Activated CD4-positive, alpha-beta memory T cell treated with anti-CD3 and anti-CD28 coated beads for 36 hours (primary cell): Measurements from ENCODE around the gene USP9X. TPM values are rescaled to one million over a fixed set of nuclear protein-coding genes. Genes with fewer than 3 reads are reported as not detected.
"Not testable (repeated sequence)": the region's sequence is repeated elsewhere in the genome, so short reads cannot be mapped to it uniquely, and the experiment has no call there.

Experiments used
- CTCF ChIA-PET: fragments of 350-600 bp; sonication (Branson Sonifier 250); formaldehyde crosslinking; loops from one replicate; lab custom pipeline; 2021; ENCODE audit warnings: antibody characterized with exemption, inconsistent platforms; lab: Charles Lee
- POLR2A ChIA-PET: fragments of 350-600 bp; sonication (Branson Sonifier 250); formaldehyde crosslinking; loops from one replicate; lab custom pipeline; 2021; ENCODE audit warnings: antibody characterized with exemption; lab: Charles Lee
- DNase-seq: peaks from one replicate; pipeline ENCODE4 v3.0.0-alpha.2; 2020
- H3K27ac Mint-ChIP-seq: one replicate; pipeline ENCODE4 v1.8.0; 2021; ENCODE audit warnings: mixed read lengths
- H3K27me3 Mint-ChIP-seq: one replicate; pipeline ENCODE4 v1.8.0; 2021; ENCODE audit warnings: mixed read lengths
- H3K36me3 Mint-ChIP-seq: one replicate; pipeline ENCODE4 v1.8.0; 2021; ENCODE audit warnings: mixed read lengths
- H3K4me1 Mint-ChIP-seq: one replicate; pipeline ENCODE4 v1.8.0; 2021; ENCODE audit warnings: low read depth, mixed read lengths
- H3K4me3 Mint-ChIP-seq: one replicate; pipeline ENCODE4 v1.8.0; 2021; ENCODE audit warnings: mild to moderate bottlenecking, mixed read lengths
- H3K9me3 Mint-ChIP-seq: one replicate; pipeline ENCODE4 v1.8.0; 2021; ENCODE audit warnings: mixed read lengths
- intact Hi-C: fragments of 100-400 bp; cut with micrococcal nuclease; formaldehyde crosslinking; loops from one replicate; pipeline ENCODE4 v1.15.1; 2023
- total RNA-seq, 2 experiments: library from RNA; stranded (reverse); gene quantifications; one replicate each; pipeline ENCODE4 v1.2.3, GENCODE V29; 2021

The USP9X gene
- total RNA-seq, 2 experiments from 2014 or later, result 55.8 to 57.5 TPM

DNA sequence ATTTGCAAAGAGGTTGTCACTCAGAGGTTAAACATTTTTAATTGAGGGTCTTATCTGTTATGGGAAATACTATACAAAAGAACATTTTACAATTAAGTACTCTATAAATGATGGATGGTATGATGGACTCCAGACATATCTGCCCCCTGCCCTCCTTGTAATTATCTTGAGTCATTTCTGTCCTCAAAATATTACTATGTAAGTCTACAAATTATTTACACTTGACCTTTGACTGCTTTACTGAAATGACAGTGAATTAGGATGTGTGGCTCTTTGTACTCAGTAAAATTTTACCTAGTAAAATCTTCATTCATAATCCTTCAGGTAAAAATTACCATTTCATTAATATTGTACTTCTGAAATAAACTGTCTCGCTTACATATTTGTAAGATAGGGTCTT is 46.5 kb downstream of the USP9X start:
- intact Hi-C loops, result no loop called here
- H3K27ac Mint-ChIP-seq, result no peak overlapping the region
- H3K9me3 Mint-ChIP-seq, result no peaks in the 10 kb centered on the region
- POLR2A ChIA-PET, result no interaction called here
- peaks cover 16% of the 10 kb centered on the region for H3K4me1 Mint-ChIP-seq
- DNase-seq, result no peak
- H3K27me3 Mint-ChIP-seq, result no peaks in the 10 kb centered on the region
- H3K4me3 Mint-ChIP-seq, result no peak overlapping the region
- CTCF ChIA-PET, result no interaction called here
- H3K36me3 Mint-ChIP-seq, result peaks cover 15% of the 10 kb centered on the region

DNA sequence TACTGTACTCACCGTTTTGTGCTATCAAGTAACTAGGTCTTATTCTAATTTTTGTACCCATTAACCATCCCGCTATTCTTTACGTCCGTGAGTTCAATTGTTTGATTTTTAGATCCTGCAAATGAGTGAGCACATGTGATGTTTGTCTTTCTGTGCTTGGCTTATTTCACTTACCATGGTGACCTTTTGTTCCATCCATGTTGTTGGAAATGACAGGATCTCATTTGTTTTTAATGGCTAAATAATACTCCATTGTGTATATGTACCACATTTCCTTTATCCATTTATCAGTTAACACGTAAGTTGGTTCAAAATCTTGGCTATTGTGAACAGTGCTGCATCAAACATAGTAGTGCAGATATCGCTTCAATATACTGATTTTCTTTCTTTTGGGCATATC is 48.3 kb downstream of the USP9X start:
- H3K9me3 Mint-ChIP-seq, result no peaks in the 10 kb centered on the region

DNA sequence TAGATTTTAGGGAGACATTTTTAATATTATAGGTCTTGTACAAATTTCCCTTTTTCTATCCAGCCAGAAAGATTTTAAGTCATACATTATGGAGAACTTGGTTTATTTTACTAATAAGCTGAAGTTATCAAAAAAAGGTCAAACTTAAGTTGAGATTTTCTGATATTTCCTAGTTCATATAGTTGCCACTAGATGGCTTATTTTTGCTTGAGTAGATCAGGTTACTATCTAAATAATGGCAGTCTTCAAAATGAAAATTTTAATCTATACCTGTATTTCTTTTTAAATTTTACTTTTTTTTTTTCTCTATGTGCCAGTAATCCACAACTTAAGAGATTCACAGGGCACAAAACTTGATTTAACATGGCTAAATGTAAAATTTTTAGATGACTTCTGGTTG is 52.3 kb downstream of the USP9X start:
- Mint-ChIP-seq H3K27me3 (no peaks in the 10 kb centered on the region), H3K27ac (no peak overlapping the region), H3K4me3 (no peak overlapping the region), H3K4me1 (no peaks in the 10 kb centered on the region), H3K36me3 (peaks cover 11% of the 10 kb centered on the region), H3K9me3 (no peaks in the 10 kb centered on the region)
- intact Hi-C loops, result no loop called here
- ChIA-PET POLR2A (no interaction called here), CTCF (interaction anchor here (0.6 to 1.4 kb wide), 3 partner anchors 260 to 451 kb away, joined by 3 read pairs; no protein-coding TSS in a partner anchor)
- DNase-seq, result no peak

More for the DNA sequence above, 48.3 kb downstream of the USP9X start:
- POLR2A ChIA-PET, result no interaction called here
- peaks cover 17% of the 10 kb centered on the region for H3K36me3 Mint-ChIP-seq
- CTCF ChIA-PET, result no interaction called here
- no peak overlapping the region for H3K27ac Mint-ChIP-seq
- no peak overlapping the region for H3K4me3 Mint-ChIP-seq
- H3K27me3 Mint-ChIP-seq, result no peaks in the 10 kb centered on the region
- no peak for DNase-seq
- intact Hi-C loops, result no loop called here
- peaks cover 5% of the 10 kb centered on the region for H3K4me1 Mint-ChIP-seq

DNA sequence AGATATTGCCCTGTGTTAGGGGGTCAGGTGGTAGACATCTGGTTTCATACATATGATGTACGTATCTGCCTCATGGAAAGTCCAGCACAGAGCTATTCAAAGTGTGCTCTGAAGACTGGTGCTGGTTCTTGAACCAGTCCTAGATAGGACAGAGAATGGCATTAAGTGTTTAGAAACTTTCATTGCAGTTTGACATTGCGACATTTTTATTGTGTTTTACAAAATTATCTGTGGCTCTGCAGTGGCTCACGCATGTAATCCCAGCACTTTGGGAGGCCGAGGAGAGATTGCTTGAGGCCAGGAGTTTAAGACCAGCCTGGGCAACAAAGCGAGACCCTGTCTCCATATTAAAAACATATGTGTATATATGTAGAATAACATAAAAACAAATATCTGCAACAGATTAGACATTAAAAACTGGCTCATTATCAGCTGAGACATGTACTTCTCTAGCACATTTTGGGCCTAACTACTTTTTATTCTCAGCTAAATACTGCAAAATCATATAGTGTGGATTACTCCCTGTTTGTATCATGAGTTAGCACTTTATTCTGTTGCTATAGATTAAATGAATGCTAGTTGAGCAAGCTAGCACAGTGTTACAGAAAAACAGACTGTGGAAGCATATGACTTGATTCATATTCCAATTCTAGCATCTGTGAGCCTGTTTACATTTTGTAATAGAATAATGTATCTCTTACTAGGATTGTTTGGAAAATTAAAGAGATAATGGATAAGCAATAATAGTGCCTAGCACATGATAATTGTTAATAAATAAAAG is 57.1 kb downstream of the USP9X start:
- DNase-seq, result no peak
- no peak overlapping the region for H3K27ac Mint-ChIP-seq
- H3K9me3 Mint-ChIP-seq, result no peaks in the 10 kb centered on the region
- no peak overlapping the region for H3K4me3 Mint-ChIP-seq
- intact Hi-C loops, result no loop called here
- no peaks in the 10 kb centered on the region for H3K27me3 Mint-ChIP-seq
- ChIA-PET CTCF (interaction anchor here (1.7 kb wide), 1 partner anchor 37 kb away, joined by 5 read pairs; no protein-coding TSS in a partner anchor), POLR2A (no interaction called here)
- H3K4me1 Mint-ChIP-seq, result peaks cover 16% of the 10 kb centered on the region
- H3K36me3 Mint-ChIP-seq, result peaks cover 3% of the 10 kb centered on the region

DNA sequence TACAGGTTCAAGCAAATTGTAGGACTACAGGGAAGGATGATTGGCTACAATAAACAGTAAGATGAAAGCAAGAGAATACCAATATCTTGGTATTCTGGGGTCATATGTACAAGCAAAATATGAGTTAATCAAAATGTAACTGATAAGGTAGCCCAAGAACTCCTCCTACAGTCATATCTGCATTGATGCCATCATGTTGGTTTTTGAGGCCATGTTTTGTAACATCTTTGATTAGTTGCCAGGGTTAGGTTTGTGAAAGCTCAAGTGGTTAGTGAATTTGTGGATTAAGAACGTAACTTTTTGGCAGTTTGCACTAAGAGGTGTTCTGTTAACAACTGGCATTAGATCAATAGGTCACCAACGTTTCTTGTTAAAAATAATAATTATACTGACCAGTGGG is 59.6 kb downstream of the USP9X start:
- CTCF ChIA-PET, result interaction anchor here (0.9 kb wide), 1 partner anchor 350 kb away, joined by 4 read pairs; no protein-coding TSS in a partner anchor
- no peaks in the 10 kb centered on the region for H3K27me3 Mint-ChIP-seq
- no peak overlapping the region for H3K4me3 Mint-ChIP-seq
- peaks cover 16% of the 10 kb centered on the region for H3K4me1 Mint-ChIP-seq
- no peak overlapping the region for H3K27ac Mint-ChIP-seq
- no peaks in the 10 kb centered on the region for H3K9me3 Mint-ChIP-seq
- POLR2A ChIA-PET, result no interaction called here
- peaks cover 12% of the 10 kb centered on the region for H3K36me3 Mint-ChIP-seq
- intact Hi-C loops, result no loop called here
- no peak for DNase-seq

DNA sequence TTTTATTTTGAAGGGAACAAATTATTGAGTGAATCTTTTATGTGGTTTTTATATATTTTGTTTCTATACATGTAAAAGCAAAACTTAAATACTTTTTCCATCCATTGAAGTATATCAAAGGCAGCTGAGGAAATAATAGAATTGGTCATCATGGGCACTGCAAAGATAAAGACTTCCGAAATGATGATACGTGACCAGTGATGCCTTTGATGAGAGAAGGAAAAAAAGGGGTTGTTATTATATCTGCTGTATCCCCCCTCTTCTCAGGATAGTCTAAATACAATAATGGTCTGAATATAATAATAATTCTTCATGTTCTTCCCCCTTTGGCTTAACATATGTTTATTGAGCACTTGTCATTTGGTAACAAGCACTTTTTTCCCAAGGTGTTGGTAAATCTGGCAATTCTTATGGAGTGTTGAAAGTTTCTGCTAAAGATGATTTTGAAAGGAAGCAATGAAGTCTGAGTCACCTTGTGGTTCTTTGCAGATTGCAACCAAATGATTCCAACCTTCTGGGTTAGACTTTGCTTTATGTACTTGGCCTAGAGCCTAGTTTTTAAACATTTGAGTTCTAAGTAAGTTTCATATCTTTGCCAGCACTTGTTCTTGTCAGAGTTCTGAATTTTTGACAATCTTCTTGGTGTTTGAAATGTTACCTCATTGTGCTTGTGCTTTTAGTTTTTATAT is 60.8 kb downstream of the USP9X start:
- peaks cover 16% of the 10 kb centered on the region for H3K4me1 Mint-ChIP-seq
- CTCF ChIA-PET, result interaction anchor here (0.9 kb wide), 1 partner anchor 352 kb away, joined by 4 read pairs; no protein-coding TSS in a partner anchor

DNA sequence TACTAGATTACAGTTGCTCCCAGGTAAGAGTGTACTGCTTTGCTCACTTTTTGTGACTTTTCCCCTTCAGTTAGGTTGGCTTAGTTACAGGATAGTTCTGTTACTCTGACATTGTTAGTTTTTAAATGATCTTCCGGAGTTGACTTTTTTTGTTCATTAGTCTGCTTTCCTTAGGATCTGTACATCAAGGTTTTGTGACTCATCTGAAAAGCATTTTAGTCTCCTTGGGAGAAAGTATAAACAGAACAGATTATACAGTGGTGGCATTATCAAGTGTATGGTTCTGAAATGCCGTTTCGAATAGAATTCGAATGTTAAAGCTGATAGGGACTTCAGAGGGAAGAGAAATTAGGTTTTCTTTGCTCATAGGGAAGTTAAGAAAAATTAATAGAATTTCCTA is 63.3 kb downstream of the USP9X start:
- no peaks in the 10 kb centered on the region for H3K9me3 Mint-ChIP-seq
- ChIA-PET CTCF (no interaction called here), POLR2A (no interaction called here)
- intact Hi-C loops, result no loop called here
- H3K36me3 Mint-ChIP-seq, result peaks cover 18% of the 10 kb centered on the region
- no peak for DNase-seq
- no peak overlapping the region for H3K4me3 Mint-ChIP-seq
- peaks cover 17% of the 10 kb centered on the region for H3K4me1 Mint-ChIP-seq
- no peak overlapping the region for H3K27ac Mint-ChIP-seq
- no peaks in the 10 kb centered on the region for H3K27me3 Mint-ChIP-seq

More for the DNA sequence above, 60.8 kb downstream of the USP9X start:
- Mint-ChIP-seq H3K36me3 (peaks cover 13% of the 10 kb centered on the region), H3K9me3 (no peaks in the 10 kb centered on the region), H3K27ac (no peak overlapping the region), H3K27me3 (no peaks in the 10 kb centered on the region), H3K4me3 (no peak overlapping the region)
- intact Hi-C loops, result loop anchor here (2.0 kb wide), 1 partner anchor 27 kb away; no protein-coding TSS in a partner anchor
- DNase-seq, result no peak
- POLR2A ChIA-PET, result no interaction called here

DNA sequence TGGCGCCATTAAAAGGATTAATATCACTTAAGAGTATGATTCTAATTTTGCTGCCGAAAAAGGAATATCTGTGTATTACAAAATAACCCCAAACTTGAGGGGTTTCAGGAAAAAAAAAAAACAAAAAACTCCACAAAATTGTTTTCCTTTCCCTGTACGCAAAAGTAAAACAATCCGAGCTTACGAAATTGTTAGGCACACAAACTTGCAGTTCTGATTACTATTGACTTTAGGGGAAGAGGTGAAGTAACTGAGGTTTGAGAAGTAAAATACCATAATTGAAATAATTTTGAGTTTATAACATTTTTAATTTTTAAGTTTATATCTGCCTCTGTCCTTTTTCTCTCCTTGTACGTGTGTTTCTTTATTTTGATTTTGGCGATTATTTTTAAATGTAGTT is 64.8 kb downstream of the USP9X start:
- H3K27ac Mint-ChIP-seq, result no peak overlapping the region
- intact Hi-C loops, result no loop called here
- no peak overlapping the region for H3K4me3 Mint-ChIP-seq
- DNase-seq, result no peak
- no peaks in the 10 kb centered on the region for H3K9me3 Mint-ChIP-seq
- CTCF ChIA-PET, result no interaction called here
- POLR2A ChIA-PET, result no interaction called here
- H3K27me3 Mint-ChIP-seq, result no peaks in the 10 kb centered on the region
- peaks cover 13% of the 10 kb centered on the region for H3K4me1 Mint-ChIP-seq
- peaks cover 22% of the 10 kb centered on the region for H3K36me3 Mint-ChIP-seq

DNA sequence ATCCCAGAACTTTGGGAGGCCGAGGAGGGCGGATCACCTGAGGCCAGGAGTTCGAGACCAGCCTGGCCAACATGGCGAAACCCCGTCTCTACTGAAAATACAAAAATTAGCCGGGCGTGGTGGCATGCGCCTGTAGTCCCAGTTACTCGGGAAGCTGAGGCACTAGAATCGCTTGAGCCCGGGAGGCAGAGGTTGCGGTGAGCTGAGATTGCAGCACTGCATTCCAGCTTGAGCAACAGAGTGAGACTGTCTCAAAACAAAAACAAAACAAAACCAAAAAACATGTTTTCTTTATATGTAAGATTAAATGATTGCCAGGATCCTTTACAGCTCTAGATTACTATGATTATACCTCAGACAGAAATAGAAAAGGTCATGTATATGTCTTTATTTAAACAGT is 66.5 kb downstream of the USP9X start:
- POLR2A ChIA-PET, CTCF ChIA-PET, H3K27ac Mint-ChIP-seq, H3K4me3 Mint-ChIP-seq, intact Hi-C loops, H3K9me3 Mint-ChIP-seq, H3K4me1 Mint-ChIP-seq, DNase-seq, H3K27me3 Mint-ChIP-seq: not testable (repeated sequence)
- peaks cover 20% of the 10 kb centered on the region for H3K36me3 Mint-ChIP-seq

DNA sequence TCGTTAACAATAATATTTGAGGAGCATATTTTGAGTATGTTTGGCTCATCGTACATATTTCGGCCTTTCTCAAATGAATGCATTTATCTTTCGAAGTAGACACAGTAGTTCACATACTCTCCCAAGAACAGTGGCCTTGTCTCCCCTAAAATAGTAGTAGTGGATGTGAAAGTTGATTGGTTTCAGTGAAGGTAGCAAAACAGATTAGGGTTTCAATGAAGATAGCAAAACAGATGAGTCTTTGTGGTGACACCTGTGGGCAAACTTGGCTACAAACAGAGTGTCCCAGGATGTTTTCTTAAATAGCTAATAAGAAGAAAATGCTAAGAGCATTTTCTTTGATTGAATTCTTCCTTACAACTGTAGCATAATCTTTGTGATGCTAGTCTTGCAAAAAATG is 67.0 kb downstream of the USP9X start:
- Mint-ChIP-seq H3K27me3 (no peaks in the 10 kb centered on the region), H3K4me3 (no peak overlapping the region), H3K36me3 (peaks cover 24% of the 10 kb centered on the region), H3K27ac (no peak overlapping the region), H3K9me3 (no peaks in the 10 kb centered on the region), H3K4me1 (peaks cover 2% of the 10 kb centered on the region)
- intact Hi-C loops, result no loop called here
- ChIA-PET POLR2A (no interaction called here), CTCF (no interaction called here)
- DNase-seq, result no peak

DNA sequence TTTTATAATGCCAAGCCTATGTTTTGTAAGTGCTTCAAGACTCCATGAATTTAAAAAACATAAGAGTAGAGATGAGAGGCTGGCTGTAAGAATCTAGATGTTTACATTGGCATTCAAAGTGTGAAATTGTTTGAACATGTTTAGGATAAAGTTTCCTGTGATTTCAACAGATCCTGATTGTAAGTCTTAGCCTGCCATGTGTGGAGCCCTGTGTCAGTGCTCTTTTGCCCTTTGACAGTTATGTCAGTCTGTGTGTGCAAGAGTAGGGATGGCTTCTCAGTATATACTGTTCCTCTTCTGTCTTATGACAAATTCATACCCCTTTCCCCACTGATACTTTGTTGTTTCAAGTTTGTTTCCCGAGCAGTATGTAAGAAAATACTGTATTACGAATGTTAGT is 68.2 kb downstream of the USP9X start:
- H3K4me3 Mint-ChIP-seq, result no peak overlapping the region
- H3K9me3 Mint-ChIP-seq, result no peaks in the 10 kb centered on the region
- no peak overlapping the region for H3K27ac Mint-ChIP-seq
- intact Hi-C loops, result no loop called here
- H3K36me3 Mint-ChIP-seq, result peaks cover 23% of the 10 kb centered on the region
- CTCF ChIA-PET, result no interaction called here
- POLR2A ChIA-PET, result no interaction called here
- no peak for DNase-seq
- peaks cover 2% of the 10 kb centered on the region for H3K4me1 Mint-ChIP-seq
- no peaks in the 10 kb centered on the region for H3K27me3 Mint-ChIP-seq

DNA sequence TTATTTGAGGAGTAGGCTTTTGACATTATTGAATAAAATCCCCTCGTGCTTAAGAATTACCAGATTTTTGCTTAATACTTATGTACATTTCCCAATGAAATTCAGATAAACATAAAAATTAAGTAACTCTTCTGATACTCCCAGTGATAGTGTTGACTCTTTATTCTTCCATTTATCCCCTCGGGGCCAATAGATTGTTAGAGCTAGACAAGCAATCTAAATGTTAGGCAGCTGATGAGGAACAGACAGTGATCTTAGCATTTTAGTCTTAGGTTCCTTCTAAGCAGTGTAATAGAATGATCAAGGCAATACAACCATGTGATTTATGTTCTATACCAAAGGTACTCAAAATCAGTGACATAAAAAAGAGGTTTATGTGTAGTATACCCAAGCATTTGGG is 68.7 kb downstream of the USP9X start:
- no peak for DNase-seq
- H3K4me3 Mint-ChIP-seq, result no peak overlapping the region
- H3K27ac Mint-ChIP-seq, result no peak overlapping the region
- ChIA-PET CTCF (no interaction called here), POLR2A (no interaction called here)
- no peaks in the 10 kb centered on the region for H3K9me3 Mint-ChIP-seq
- peaks cover 2% of the 10 kb centered on the region for H3K4me1 Mint-ChIP-seq
- peaks cover 20% of the 10 kb centered on the region for H3K36me3 Mint-ChIP-seq
- intact Hi-C loops, result no loop called here
- no peaks in the 10 kb centered on the region for H3K27me3 Mint-ChIP-seq
